GM21529 (cell line): ENCODE data around the gene POPDC3.
"Not testable (repeated sequence)": the region's sequence is repeated elsewhere in the genome, so short reads cannot be mapped to it uniquely, and the experiment has no call there.

Source experiments
- ATAC-seq: cut with Tn5 transposase; IDR thresholded peaks from one replicate; pipeline ENCODE4 v1.9.1; 2021; ENCODE audit not compliant: unreplicated experiment

Gene POPDC3

GRCh38 chr6:105179244-105180065, at the start of gene POPDC3:
Gene POPDC3 (minus strand): TSS chr6:105180014. CDS start chr6:105161909, 18,105 bp downstream.
- ATAC-seq: no peak

DNA sequence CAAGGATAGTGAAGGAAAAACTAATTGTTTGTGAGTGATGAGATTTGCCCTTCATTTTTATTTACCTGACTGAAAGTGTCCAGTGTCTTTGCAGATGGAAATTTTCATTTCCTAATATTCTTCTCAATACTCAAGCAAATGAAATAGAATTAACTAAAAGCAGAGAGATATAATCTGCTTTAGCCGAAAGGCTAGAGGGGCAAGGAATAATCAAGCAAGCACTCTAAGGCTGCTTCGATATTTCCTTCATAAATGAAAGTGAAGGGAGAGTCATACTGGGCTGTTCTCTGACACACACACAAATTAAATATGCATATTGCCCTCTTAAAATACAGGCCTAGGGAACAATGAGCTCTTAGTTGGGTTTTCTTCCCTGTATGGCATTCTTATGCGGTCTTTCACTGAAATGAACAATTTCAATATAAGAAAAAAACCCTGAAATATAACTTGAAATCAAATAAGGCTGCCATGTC, 47.5 kb upstream of the POPDC3 start:
- ATAC-seq: no peak

- ATAC-seq: no peak
These were observed 46.9 kb upstream of the POPDC3 start for GRCh38 chr6:105226598-105227294.

GRCh38 chr6:105223242-105223641, 43.4 kb upstream of the POPDC3 start:
- ATAC-seq: no peak

DNA sequence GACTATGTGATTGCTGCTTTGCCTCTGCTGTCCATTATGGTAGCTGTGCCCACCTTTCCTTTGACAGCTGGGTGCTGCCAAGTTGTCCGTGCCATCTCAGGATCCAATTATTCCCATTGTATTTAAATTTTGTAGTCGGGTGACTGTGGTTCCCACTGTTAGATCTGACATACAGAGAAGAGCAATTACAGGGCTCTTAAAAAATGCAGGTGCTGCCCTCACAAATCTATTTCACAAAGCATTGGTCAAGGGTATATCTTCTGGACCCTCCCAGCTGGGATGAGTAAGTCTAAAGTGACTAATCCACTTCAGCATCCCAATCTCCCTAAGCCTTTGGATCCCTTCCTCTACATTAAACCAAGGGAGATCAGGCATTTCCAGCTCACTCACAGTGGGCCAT, 41.4 kb upstream of the POPDC3 start:
- ATAC-seq: not testable (repeated sequence)

DNA sequence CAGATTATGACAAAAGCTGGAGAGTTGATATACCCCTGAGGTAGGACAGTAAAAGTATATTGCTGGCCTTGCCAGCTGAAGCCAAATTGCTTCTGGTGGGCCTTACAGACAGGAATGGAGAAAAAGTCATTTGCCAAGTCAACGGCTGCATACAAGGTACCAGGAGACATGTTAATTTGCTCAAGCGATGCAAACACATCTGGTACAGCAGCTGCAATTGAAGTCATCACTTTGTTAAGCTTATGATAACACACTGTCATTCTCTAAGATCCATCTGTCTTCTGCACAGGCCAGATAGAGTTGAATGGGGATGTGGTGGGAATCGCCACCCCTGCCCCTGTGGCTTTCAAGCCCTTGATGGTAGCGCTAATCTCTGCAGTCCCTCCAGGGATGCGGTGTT, 40.4 kb upstream of the POPDC3 start:
- no peak for ATAC-seq

GRCh38 chr6:105219218-105219617, 39.4 kb upstream of the POPDC3 start:
- ATAC-seq: not testable (repeated sequence)

- ATAC-seq: no peak
These were observed 35.7 kb upstream of the POPDC3 start for GRCh38 chr6:105215506-105215905.

GRCh38 chr6:105214668-105215067, 34.9 kb upstream of the POPDC3 start:
- no peak for ATAC-seq

- ATAC-seq: no peak
These were observed 33.5 kb upstream of the POPDC3 start for GRCh38 chr6:105213272-105213671.

DNA sequence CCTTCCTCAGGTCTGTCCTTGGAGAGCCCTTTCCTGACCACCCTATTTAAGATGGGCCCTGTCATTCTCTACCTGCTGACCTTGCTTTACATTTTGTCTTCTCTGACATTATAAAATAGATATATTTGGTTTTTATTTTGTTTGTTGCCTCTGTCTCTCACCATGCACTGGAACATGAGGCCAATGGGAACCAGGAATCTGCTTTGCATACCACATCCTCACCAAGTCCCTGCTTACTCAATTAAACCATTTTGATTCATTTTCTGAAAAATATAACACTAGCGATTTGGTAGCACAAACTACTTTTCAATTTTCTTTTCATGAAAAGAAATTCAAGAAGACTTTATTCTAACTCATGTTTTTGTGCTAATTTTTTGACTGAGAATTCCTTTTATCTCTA, 32.8 kb upstream of the POPDC3 start:
- ATAC-seq: peak; percentile 62

- ATAC-seq: no peak
These were observed 32.0 kb upstream of the POPDC3 start for GRCh38 chr6:105211831-105212230.

- ATAC-seq: no peak
These were observed 31.2 kb upstream of the POPDC3 start for GRCh38 chr6:105210932-105211531.

- no peak for ATAC-seq
These were observed 30.3 kb upstream of the POPDC3 start for GRCh38 chr6:105209950-105210706.

- no peak for ATAC-seq
These were observed 27.9 kb upstream of the POPDC3 start for GRCh38 chr6:105207524-105208269.

DNA sequence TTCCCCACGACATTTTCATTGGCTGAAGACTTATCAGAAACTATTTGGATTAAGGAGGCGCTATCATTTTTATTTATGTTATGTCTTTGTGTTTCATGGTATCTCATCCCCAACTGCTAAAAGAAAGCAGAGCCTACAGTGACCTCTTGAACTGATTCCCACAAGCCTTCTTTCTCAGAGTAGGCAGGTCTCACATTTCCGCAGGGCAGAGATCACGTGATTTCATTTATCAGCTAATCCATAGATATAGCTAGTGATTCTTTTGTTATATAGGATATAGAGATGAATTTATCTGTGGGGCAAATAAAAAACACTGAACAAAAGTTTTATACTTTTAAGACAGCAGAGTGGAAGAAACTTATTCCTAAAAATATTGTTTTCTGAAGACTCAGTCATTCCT, 25.0 kb upstream of the POPDC3 start:
- ATAC-seq: no peak

DNA sequence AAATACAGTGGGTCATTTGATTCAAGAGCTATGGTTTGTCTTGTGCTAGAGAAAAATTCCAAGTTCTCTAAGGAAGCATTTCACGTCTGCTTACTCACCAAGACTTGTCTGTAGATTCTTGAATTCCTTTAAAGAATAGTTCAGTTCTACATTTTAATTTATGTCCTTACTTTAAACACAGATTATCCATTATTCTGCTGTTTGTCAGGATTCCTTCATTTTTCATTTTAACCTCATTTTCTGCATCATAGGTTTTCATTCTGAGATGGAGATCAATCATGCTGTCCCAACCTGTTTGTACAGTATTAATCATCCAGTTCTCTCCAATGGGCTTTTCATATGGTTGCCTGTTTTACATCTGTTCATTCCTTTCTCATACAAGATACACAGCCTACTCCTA, 24.5 kb upstream of the POPDC3 start:
- no peak for ATAC-seq

DNA sequence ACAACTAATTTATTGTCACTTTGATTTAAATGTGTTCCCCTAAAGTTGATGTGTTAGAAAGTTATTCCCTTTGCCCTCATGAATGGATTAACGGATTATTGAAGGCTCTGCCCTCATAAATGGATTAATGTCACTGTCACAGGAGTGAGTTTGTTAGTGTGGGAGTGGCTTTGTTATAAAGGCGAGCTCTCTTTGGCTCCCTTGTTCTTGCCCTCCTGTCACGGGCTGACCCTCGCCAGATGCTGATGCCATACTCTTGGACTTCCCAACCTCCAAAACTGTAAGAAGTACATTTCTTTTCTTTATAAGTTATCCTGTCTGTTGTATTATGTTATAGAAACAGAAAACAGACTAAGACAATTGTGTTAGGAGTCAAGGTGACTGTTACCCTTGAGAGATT, 22.7 kb upstream of the POPDC3 start:
- no peak for ATAC-seq

DNA sequence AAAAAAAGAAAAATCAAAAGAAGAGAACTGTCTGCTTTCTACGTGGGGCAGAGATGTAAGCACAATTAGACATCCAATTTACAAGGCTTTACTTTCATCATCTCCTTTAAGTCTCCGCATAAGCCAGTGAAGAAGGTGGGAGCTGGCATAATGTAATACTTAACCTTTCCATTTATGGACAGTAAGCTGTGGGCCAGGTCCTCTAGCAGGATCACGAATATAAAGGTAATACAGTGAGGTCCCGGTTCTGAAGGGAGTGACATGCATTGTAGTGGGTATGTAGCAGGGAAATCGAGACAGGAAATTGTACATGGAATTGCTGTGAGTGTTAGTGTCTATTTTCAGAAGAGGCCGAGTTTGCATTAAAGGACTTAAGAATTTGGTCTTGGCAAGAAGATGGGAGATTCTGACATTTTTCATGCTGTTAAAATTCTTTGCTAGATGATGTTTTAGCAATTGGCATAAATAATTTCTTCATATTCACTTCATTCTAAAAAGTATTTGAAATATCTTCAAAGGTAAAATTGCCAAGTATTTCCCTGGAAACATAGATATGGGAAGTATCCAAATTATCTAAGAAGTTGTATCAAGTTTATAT, 20.4 kb upstream of the POPDC3 start:
- no peak for ATAC-seq

DNA sequence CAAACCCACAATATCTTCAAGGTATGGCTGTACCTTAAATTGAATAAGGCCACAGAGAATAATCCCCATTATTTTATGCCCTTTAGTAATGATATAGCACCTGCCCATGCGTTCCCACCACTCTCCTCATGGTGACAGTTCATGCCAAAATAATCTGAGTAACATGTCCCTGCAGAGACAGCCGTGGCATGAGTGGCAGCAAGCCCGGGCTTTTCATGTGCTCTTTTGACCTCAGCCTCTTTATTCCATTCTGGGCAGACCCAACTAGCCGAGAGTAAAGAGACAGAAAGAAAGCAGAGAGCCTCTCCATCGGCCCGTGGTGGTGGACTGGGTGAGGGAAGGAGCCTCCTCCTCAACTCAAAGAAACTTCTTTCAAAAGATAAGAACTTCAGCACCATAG, 19.9 kb upstream of the POPDC3 start:
- no peak for ATAC-seq
